H1 (cell line): ENCODE data around the gene NKX2-8.
"Not testable (repeated sequence)": the region's sequence is repeated elsewhere in the genome, so short reads cannot be mapped to it uniquely, and the experiment has no call there.

Source experiments
- BRCA1 ChIP-seq: IDR thresholded peaks from 2 replicates; pipeline ENCODE4 v1.6.1; 2012; ENCODE audit warnings: low read depth, low read length, improper control_type of control experiment
- CEBPB ChIP-seq: IDR thresholded peaks from 2 replicates; pipeline ENCODE4 v1.6.1; 2012; ENCODE audit warnings: low read depth, low read length
- CTCF ChIP-seq, 3 experiments: IDR thresholded peaks; 1 replicate in 2 of 3; 2 replicates in 1 of 3; pipeline versions ENCODE4 v1.5.1 to v1.6.1; 2011; ENCODE audit warnings: low read length in 3 of 3, mild to moderate bottlenecking in 3 of 3, inconsistent platforms in 2 of 3, low read depth in 1 of 3, moderate library complexity in 1 of 3; ENCODE audit not compliant: insufficient read depth in 1 of 3; ENCODE audit errors: control extremely low read depth in 1 of 3
- EGR1 ChIP-seq: IDR thresholded peaks from 2 replicates; pipeline ENCODE4 v1.6.1; 2011; ENCODE audit warnings: low read depth, low read length, borderline replicate concordance
- HDAC2 ChIP-seq, 2 experiments: fragments of 300-600 bp in 1 of 2; sonication (generic) in 1 of 2; IDR thresholded peaks; 2 replicates each; pipeline ENCODE4 v1.6.1; 2011 to 2012; ENCODE audit warnings: low read depth in 2 of 2, low read length in 2 of 2, mild to moderate bottlenecking in 2 of 2, moderate library complexity in 2 of 2, borderline replicate concordance in 1 of 2, inconsistent platforms in 1 of 2
- KDM4A ChIP-seq: IDR thresholded peaks from one replicate; pipeline ENCODE4 v1.7.1; 2012; ENCODE audit warnings: low read depth, mild to moderate bottlenecking, moderate library complexity, low read length, inconsistent platforms; ENCODE audit not compliant: severe bottlenecking

DNA sequence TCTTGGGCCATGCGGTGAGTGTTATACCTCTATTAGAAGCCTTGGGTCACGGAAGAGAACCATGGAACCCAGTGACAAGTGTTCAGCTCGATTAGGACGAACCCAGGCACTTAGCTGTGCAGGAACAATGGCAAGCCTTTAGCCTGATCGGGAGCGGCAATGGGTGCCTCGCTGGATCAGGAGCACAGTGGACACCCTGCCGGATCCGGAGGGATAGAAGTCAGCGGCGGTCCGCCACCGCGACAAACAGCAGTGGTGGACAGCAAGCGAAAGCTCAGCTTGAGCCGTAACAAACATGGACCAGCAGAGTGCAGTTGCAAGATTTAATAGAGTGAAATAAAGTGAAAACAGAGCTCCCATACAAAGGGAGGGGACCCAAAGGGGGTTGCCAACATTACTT lies 38.1 kb downstream of the NKX2-8 start:
- TF ChIP-seq HDAC2 (IDR thresholded peaks at IDR 0.05; ENCODE audit: borderline replicate concordance in 1 of 2, low read depth in 2 of 2, low read length in 2 of 2); CTCF (IDR thresholded peaks at IDR 0.05; ENCODE audit: control extremely low read depth in 1 of 3, insufficient read depth in 1 of 3, low read depth in 1 of 3, low read length in 3 of 3); BRCA1; EGR1; KDM4A; CEBPB: not testable (repeated sequence)
